Esophagus muscularis mucosa (tissue), 4 donors: Measurements from ENCODE around the gene RANBP3. TPM values are rescaled to one million over a fixed set of nuclear protein-coding genes. Genes with fewer than 3 reads are reported as not detected.

Experiments used
- DNase-seq: peaks from one replicate; pipeline ENCODE4 v3.0.0-alpha.2; 2017; ENCODE audit errors: extremely low spot score
- H3K27ac ChIP-seq, 4 donors: fragments of 200-600 bp; sonication (generic); replicated peaks in 1 of 4; 1 replicate in 3 of 4; 2 replicates in 1 of 4; pipeline ENCODE4 v1.5.1; 2016 to 2019; ENCODE audit warnings: mild to moderate bottlenecking in 1 of 4
- H3K27me3 ChIP-seq, 4 donors: fragments of 200-600 bp; sonication (generic); one replicate each; pipeline versions ENCODE4 v1.5.1 to v1.6.0; 2016 to 2019
- H3K36me3 ChIP-seq, 4 donors: fragments of 200-600 bp; sonication (generic); one replicate each; pipeline ENCODE4 v1.5.1; 2016 to 2019
- H3K4me1 ChIP-seq, 4 donors: fragments of 200-600 bp; sonication (generic); one replicate each; pipeline ENCODE4 v1.5.1; 2016 to 2019
- H3K4me3 ChIP-seq, 4 donors: fragments of 200-600 bp; sonication (generic); 1 replicate in 2 of 4; 2 replicates in 2 of 4; pipeline ENCODE4 v1.5.1; 2016 to 2019; ENCODE audit warnings: mild to moderate bottlenecking in 4 of 4, moderate library complexity in 1 of 4
- H3K9me3 ChIP-seq, 4 donors: fragments of 200-600 bp; sonication (generic); 1 replicate in 3 of 4; 2 replicates in 1 of 4; pipeline ENCODE4 v1.5.1; 2016 to 2019
- CTCF ChIP-seq, 3 experiments: fragments of 200-600 bp in 2 of 3; fragments of 450-650 bp in 1 of 3; sonication (generic) in 2 of 3; IDR thresholded peaks; one replicate each; pipeline ENCODE4 v1.5.1; 2017 to 2019; ENCODE audit warnings: antibody characterized with exemption in 3 of 3, mild to moderate bottlenecking in 2 of 3, moderate library complexity in 1 of 3
- EP300 ChIP-seq: sonication (generic); formaldehyde crosslinking; IDR thresholded peaks from one replicate; pipeline ENCODE4 v1.6.1; 2017; ENCODE audit warnings: antibody characterized with exemption
- POLR2A ChIP-seq: fragments of 450-650 bp; IDR thresholded peaks from one replicate; pipeline ENCODE4 v1.6.1; 2017; ENCODE audit warnings: antibody characterized with exemption, moderate library complexity, mild to moderate bottlenecking, low read depth
- POLR2AphosphoS5 ChIP-seq, 2 donors: sonication (generic); formaldehyde crosslinking; IDR thresholded peaks; one replicate each; pipeline ENCODE4 v1.6.1; 2017; ENCODE audit warnings: antibody characterized with exemption in 2 of 2
- WGBS: methylation state at CpG from one replicate; pipeline ENCODE4 v1.1.5; 2018; 5-methylcytosine and 5-hydroxymethylcytosine counted together
- intact Hi-C: fragments of 100-400 bp; cut with DNase I; formaldehyde crosslinking; loops from one replicate; pipeline ENCODE4 v1.15.1; 2023
- total RNA-seq, 4 donors: library from RNA; depleted of rRNA; stranded (reverse); fragments of >200 nt; gene quantifications; one replicate each; pipeline versions ENCODE4 v1.1.0 to v1.2.1, GENCODE V29; 2016

The RANBP3 gene
- total RNA-seq, 4 donors from 2014 or later, result 92.2 to 127 (median 102) TPM

GRCh38 chr19:5969476-5969875 lies 8.5 kb downstream of the RANBP3 start:
- Histone ChIP-seq H3K4me3 (no peak overlapping the region), H3K36me3 (peaks cover 0 to 19% (median 13%) of the 10 kb centered on the region in 4 donors), H3K4me1 (peaks cover 58 to 96% (median 86%) of the 10 kb centered on the region in 4 donors), H3K27ac (peak overlapping the region; percentile 5 to 85 (median 80)), H3K9me3 (no peaks in the 10 kb centered on the region), H3K27me3 (no peaks in the 10 kb centered on the region)
- 91% methylated on average over 8 of the region's 8 CpGs for WGBS
- intact Hi-C loops, result no loop called here
- no peak for TF ChIP-seq CTCF (IDR thresholded peaks at IDR 0.05)
- TF ChIP-seq EP300, result no peak
- no peak for TF ChIP-seq POLR2A
- TF ChIP-seq POLR2AphosphoS5 (IDR thresholded peaks at IDR 0.05), result no peak
- no peak for DNase-seq

GRCh38 chr19:5968431-5969373 lies 9.2 kb downstream of the RANBP3 start:
- H3K27me3 ChIP-seq, result no peaks in the 10 kb centered on the region
- 50% methylated on average over 11 of the region's 18 CpGs for WGBS
- peaks cover 66 to 96% (median 86%) of the 10 kb centered on the region in 4 donors for H3K4me1 ChIP-seq
- H3K4me3 ChIP-seq, result peak overlapping the region in 3 of 4 donors; percentile 7 to 27 (median 12)
- H3K36me3 ChIP-seq, result peaks cover 0 to 11% (median 6%) of the 10 kb centered on the region in 4 donors
- no peak for DNase-seq
- intact Hi-C loops, result no loop called here
- TF ChIP-seq EP300, result no peak
- TF ChIP-seq CTCF (IDR thresholded peaks at IDR 0.05), result no peak
- no peak for TF ChIP-seq POLR2A
- TF ChIP-seq POLR2AphosphoS5 (IDR thresholded peaks at IDR 0.05), result no peak
- no peaks in the 10 kb centered on the region for H3K9me3 ChIP-seq
- H3K27ac ChIP-seq, result peak overlapping the region; percentile 79 to 85 (median 84)

- Histone ChIP-seq H3K4me3 (peak overlapping the region in 3 of 4 donors; percentile 7 to 27 (median 12)), H3K27me3 (no peaks in the 10 kb centered on the region), H3K36me3 (peaks cover 0 to 4% (median under 1%) of the 10 kb centered on the region in 4 donors), H3K4me1 (peaks cover 72 to 96% (median 86%) of the 10 kb centered on the region in 4 donors), H3K9me3 (no peaks in the 10 kb centered on the region), H3K27ac (peak overlapping the region; percentile 79 to 85 (median 84))
- no peak for TF ChIP-seq EP300
- peak in 1 of 2 donors; percentile 89 for TF ChIP-seq POLR2AphosphoS5 (IDR thresholded peaks at IDR 0.05)
- no peak for TF ChIP-seq POLR2A
- TF ChIP-seq CTCF (IDR thresholded peaks at IDR 0.05), result peak; percentile 87 to 91 (median 90)
- no peak for DNase-seq
- 8% methylated on average over 10 of the region's 10 CpGs for WGBS
- intact Hi-C loops, result no loop called here
Observed at GRCh38 chr19:5967994-5968430, 9.9 kb downstream of the RANBP3 start.

GRCh38 chr19:5967571-5967970 lies 10.4 kb downstream of the RANBP3 start:
- no peak for TF ChIP-seq POLR2AphosphoS5 (IDR thresholded peaks at IDR 0.05)
- no peak for TF ChIP-seq POLR2A
- TF ChIP-seq CTCF (IDR thresholded peaks at IDR 0.05), result no peak
- no peak for TF ChIP-seq EP300
- intact Hi-C loops, result no loop called here
- H3K4me1 ChIP-seq, result peaks cover 76 to 96% (median 86%) of the 10 kb centered on the region in 4 donors
- DNase-seq, result no peak
- peak overlapping the region; percentile 79 to 85 (median 84) for H3K27ac ChIP-seq
- 49% methylated on average over 7 of the region's 7 CpGs for WGBS
- H3K36me3 ChIP-seq, result peaks cover 0 to 4% (median 0%) of the 10 kb centered on the region in 4 donors
- peak overlapping the region in 2 of 4 donors; percentile 12 to 17 for H3K4me3 ChIP-seq
- H3K9me3 ChIP-seq, result no peaks in the 10 kb centered on the region
- no peaks in the 10 kb centered on the region for H3K27me3 ChIP-seq
